Urinary bladder (tissue), 4 donors: ENCODE data around the gene SERP2. TPM values are rescaled to one million over a fixed set of nuclear protein-coding genes. Genes with fewer than 3 reads are reported as not detected.

Experiments
- DNase-seq: peaks from one replicate; pipeline ENCODE4 v3.0.0-alpha.2; 2015; ENCODE audit errors: extremely low spot score
- H3K27ac ChIP-seq: one replicate; pipeline ENCODE4 v1.5.1; 2013; ENCODE audit warnings: low read depth, mild to moderate bottlenecking, moderate library complexity
- H3K36me3 ChIP-seq: one replicate; pipeline ENCODE4 v1.6.1; 2013; ENCODE audit warnings: mild to moderate bottlenecking, moderate library complexity; ENCODE audit not compliant: insufficient read depth
- H3K4me1 ChIP-seq: one replicate; pipeline ENCODE4 v1.6.1; 2013; ENCODE audit warnings: mild to moderate bottlenecking, moderate library complexity; ENCODE audit not compliant: insufficient read depth
- H3K4me3 ChIP-seq: one replicate; pipeline ENCODE4 v1.5.1; 2013; ENCODE audit warnings: low read depth, low read length
- WGBS: extraction: QIAGEN DNeasy Blood & Tissue Kit; methylation state at CpG from one replicate; pipeline ENCODE4 v1.1.7; 2013; 5-methylcytosine and 5-hydroxymethylcytosine counted together
- polyA plus RNA-seq: library from polyadenylated mRNA; stranded (reverse); fragments of 200-250 nt; gene quantifications from one replicate; pipeline ENCODE4 v1.2.3, GENCODE V29; 2013
- total RNA-seq: library from RNA; depleted of rRNA; stranded (reverse); fragments of >200 nt; gene quantifications from one replicate; pipeline ENCODE4 v1.2.3, GENCODE V29; 2014
- donor health status: healthy with polysubstance abuse.
- donor health status: healthy.

Gene SERP2
- total and polyA plus RNA-seq, 2 donors, result 2.6 to 5.7 TPM

DNA sequence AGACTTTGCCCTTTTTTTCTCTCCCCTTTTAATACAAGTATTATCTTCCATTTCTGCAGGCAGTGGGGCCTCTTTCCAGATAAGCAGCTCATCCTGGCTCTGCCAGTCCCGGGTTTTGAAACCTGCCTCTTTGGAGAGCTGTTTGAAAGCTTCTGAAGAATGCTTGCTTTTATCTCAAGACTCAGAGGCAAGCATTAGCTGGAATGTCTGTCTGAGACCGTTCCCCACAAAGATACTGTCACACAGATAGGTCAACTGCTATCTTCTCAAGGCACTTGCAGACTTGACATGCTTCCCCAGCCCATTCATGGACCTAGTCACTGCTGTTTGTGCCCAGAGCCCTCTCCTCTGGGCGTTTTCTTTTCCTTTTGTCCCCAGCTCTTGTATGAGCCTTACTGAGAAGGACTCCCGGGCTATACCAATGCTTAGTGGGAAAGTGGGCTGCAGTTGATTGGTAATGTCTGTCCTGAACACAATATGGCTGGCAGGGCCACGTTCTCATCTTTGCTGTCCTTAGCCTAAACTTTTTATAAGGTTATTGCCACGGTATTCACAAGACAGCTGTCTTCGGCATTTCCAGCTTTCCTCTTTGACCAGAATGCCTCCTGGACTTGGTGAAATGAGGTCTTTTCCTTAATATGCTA is 13.4 kb downstream of the SERP2 start:
- Histone ChIP-seq H3K27ac (no peak overlapping the region), H3K36me3 (no peaks in the 10 kb centered on the region), H3K4me3 (no peak overlapping the region), H3K4me1 (no peaks in the 10 kb centered on the region)
- 79% methylated on average over 7 of the region's 7 CpGs for WGBS
- no peak for DNase-seq

DNA sequence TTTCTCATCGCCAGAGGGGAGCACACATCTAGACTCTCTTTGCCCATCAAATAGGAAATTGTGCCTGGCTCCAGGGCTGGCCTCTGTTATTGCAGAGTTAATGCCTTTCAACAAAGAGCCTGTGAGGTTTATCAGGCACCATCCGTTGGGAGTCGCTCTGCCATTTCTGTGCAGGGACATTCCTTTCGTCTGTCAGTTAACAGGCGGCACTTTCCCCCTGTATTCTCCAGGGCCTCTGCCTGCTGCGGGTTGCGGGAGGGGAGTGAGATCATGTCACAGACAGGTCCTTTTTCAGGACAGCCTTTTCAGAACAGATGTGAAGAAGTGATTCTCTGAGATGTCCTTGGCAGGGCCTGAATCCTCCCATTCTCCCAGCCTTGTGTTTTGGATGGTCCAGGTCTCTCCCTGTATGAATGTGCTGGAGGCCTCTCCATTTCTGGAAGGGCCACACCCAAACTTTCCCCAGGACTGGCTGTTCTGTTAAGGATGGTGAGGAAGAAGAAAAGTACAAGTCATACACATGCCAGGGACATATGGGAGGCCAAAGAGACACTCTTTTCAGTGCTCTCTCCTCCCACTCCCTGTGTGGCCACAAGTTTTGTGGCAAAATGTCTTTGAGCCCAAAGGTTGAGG is 14.9 kb downstream of the SERP2 start:
- H3K4me3 ChIP-seq, result no peak overlapping the region
- DNase-seq, result no peak
- WGBS, result 75% methylated on average over 7 of the region's 7 CpGs
- H3K27ac ChIP-seq, result no peak overlapping the region
- H3K36me3 ChIP-seq, result no peaks in the 10 kb centered on the region
- no peaks in the 10 kb centered on the region for H3K4me1 ChIP-seq

DNA sequence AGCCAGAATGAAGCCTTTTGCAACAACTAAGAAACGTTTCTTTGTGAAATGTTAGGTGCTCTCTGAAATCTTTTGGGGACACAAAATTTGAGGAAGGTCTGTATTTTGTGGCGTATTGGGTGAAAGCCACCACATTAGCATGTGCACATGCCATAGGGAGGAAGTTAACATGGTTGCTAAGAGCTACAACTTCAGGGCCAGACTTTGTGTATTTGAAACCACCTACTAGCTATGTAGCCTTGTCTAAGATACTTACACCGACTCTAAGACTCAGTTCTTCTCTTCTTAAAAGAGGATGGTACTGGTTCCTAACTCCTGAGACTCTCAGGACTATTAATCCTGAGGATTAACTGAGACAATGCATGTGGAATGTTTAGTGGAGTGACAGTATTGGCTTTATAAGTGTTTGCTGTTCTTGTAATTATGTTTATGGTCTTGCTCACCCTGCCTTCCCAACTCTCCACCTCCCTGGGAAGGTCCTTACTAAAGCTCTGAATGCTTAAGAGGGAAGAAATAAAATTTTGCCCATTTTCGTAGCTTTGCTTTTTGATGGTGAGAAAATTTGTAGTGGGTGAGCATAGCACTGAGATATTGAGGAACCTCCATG is 15.5 kb downstream of the SERP2 start:
- Histone ChIP-seq H3K4me3 (no peak overlapping the region), H3K4me1 (no peaks in the 10 kb centered on the region), H3K36me3 (no peaks in the 10 kb centered on the region), H3K27ac (no peak overlapping the region)
- 86% methylated on average over 4 of the region's 4 CpGs for WGBS
- DNase-seq, result no peak

DNA sequence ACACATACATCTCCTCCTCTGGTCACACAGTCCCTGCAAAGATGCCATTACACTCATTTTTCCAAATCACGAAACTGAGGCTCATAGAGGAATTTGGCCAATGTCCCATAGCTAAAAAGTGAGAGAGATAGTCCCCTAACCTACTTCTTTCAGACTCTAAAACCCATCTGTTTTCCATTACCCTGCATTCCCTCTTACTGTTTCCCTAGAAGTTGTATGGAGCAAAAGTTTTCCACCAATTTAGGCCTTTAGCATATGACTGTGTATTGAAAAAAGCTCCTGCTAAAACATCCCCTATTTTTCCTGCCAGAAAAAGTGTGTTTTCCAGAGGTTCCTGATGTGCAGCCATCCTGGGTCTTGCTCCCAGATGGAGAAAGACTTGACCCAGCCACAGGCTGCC is 16.3 kb downstream of the SERP2 start:
- H3K36me3 ChIP-seq, result no peaks in the 10 kb centered on the region
- H3K27ac ChIP-seq, result no peak overlapping the region
- DNase-seq, result no peak
- no peak overlapping the region for H3K4me3 ChIP-seq
- WGBS, result 94% methylated on average over 1 of the region's 1 CpG
- no peaks in the 10 kb centered on the region for H3K4me1 ChIP-seq

DNA sequence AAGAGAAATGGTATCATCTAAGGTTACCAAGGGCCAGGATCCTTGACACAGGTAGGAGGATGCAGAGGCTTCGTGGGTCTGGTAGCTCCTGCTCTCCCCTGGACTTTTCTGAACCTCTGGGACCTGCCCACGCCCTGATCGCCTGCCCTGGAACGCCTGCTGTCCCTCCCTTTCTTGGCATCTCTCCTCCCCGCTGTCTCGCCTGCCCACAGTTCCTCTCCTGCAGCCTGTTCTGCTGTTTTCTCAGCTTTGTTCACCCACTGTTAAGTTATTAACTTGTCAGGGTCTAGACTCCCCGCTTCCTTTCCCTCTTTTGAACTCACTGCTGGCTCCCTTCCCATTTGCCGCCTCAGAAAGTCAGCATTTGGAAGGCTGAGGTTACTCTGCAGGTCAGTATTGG is 19.8 kb downstream of the SERP2 start:
- Histone ChIP-seq H3K4me3 (no peak overlapping the region), H3K36me3 (no peaks in the 10 kb centered on the region), H3K27ac (no peak overlapping the region), H3K4me1 (no peaks in the 10 kb centered on the region)
- 77% methylated on average over 8 of the region's 8 CpGs for WGBS
- DNase-seq, result no peak

DNA sequence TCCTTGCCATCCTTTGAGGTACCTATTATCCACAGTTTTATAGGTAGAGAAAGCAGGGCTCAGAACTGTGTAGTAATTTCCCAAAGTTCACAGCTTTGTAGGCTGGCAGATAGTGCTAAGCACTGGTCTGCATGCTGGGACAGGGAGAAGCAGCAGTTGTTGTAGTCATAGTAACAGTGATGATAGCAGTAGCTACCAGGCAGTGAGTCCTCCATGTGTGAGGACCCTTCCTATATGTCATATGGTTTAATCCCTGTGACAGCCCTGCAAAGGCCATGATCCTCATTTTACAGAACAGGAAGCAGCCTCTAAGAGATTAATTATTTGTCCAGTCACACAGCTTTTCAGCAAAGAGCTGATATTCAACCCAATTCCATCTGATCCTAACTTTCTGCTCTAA is 21.0 kb downstream of the SERP2 start:
- no peak for DNase-seq
- H3K4me1 ChIP-seq, result no peaks in the 10 kb centered on the region
- no peak overlapping the region for H3K4me3 ChIP-seq
- H3K36me3 ChIP-seq, result no peaks in the 10 kb centered on the region
- no peak overlapping the region for H3K27ac ChIP-seq

DNA sequence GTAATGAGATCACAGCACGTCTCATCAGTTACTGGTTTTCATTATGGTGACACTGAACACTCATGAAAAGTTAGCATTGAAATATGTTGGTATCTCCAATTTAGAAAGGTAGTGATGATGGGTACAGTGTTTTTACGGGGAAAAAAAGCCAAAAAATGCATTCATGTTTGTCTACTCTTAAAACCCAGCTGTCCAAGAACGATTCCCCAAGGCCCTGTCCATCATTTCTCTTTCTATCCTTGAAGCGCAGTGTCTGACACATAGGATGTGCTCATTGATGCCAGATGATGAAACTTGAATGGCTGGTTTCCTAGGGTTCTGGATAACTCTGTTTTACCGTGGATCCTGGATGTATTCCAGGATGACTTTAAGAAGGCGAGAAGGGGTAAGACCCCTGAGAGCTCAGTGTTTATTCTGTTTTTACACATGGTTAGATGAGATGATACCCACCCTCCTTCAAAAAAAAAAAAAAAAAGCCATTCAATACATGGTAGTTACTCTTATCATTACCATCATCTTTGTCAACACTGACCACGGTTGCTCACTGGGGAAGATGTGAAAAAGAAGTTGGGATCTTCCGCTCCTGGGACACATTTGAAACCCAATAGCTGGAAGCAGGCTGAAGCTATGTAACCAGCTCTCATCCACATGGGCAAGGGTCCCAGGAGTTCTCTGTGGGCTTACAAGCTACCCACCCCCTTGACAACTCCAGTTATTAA is 22.5 kb downstream of the SERP2 start:
- no peak for DNase-seq
- Histone ChIP-seq H3K27ac (no peak overlapping the region), H3K4me3 (no peak overlapping the region), H3K4me1 (no peaks in the 10 kb centered on the region), H3K36me3 (no peaks in the 10 kb centered on the region)
- 83% methylated on average over 8 of the region's 8 CpGs for WGBS

DNA sequence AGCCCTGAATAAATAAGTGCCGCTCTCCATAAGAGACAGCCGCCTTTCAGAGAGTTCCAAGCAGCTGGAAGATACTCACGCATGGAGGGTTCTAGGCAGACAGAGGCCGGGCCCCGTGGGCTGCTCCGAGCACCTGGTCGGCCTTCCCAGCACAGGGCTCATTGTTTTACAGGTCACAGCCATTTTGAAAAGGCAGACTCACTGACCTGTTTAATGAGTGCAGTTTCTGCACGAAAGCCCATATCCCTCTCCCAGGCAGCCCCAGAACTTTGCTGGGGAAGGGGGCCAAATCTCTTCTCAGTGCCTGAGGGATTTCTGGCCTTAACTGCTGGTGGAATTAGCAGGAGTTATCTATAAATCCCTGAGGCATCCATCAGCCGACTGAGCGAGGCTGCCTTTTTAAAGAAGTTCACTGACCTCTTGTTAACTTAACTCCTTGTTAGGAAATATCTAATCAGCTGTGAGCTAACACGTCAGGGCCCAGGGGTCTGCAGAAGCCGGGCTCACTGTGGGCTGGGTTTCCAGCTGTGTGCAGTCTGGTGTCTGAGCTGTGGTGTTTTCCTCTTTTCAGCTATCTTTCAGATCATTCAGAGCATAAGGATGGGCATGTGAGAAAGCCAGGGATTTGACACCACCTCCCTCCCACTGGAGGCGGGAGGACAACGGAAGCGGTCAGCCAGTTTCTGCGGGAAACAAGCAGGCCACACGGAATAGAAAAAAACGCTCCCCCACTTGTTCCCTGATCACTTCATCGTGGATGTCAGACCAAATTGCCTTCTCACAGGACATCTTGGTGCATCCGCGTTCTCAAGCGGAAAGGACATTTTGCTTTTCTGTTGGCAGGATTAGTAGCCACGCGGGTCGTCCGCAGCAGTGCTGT is 23.3 kb downstream of the SERP2 start:
- Histone ChIP-seq H3K4me3 (no peak overlapping the region), H3K4me1 (no peaks in the 10 kb centered on the region), H3K27ac (peak overlapping the region; percentile 48), H3K36me3 (no peaks in the 10 kb centered on the region)
- no peak for DNase-seq
- WGBS, result 41% methylated on average over 26 of the region's 26 CpGs

DNA sequence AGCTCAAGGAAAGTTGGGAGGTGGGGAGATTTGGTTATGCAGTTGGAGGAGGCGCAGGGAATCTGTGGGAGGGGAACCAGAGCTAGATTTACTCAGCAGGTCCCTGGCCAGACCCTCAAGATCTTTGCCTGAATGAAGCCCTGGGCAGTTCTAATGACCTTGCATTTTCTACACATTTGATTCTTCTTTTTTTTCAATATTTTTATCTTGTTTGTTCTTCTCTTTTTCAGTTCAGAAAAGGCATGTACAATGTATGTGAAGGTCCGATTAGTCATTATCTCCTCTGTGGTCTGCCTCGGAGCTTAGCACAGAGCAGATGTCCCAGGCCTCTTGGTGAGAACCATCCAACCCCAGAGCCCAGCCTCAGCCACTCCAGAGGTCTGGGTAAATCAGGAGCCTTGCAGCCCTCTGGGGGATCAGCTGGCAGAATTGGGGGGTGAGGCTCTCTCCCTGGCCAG is 24.2 kb downstream of the SERP2 start:
- Histone ChIP-seq H3K4me1 (no peaks in the 10 kb centered on the region), H3K4me3 (no peak overlapping the region), H3K36me3 (no peaks in the 10 kb centered on the region), H3K27ac (no peak overlapping the region)
- no peak for DNase-seq
- 88% methylated on average over 3 of the region's 3 CpGs for WGBS

DNA sequence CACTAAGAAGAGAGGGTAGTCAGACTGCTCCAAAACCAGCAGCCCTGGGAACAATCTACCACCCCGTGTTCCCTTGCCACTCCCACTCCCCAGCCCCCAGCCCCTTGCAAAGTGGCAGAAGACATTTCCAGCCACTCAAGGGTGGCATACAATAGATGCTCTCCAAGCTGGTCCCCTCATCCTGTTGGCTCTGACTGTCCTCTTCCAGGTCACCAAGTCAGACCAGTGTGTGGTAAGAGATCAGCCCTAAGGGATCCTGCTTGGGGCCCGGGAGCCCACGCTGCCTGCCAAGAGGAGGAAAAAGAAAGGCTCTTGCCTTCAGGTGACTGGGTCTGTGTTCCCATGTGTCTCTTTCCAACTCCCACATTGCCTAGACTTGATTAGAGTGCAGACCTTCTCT is 25.0 kb downstream of the SERP2 start:
- Histone ChIP-seq H3K27ac (no peak overlapping the region), H3K36me3 (no peaks in the 10 kb centered on the region), H3K4me3 (no peak overlapping the region), H3K4me1 (no peaks in the 10 kb centered on the region)
- 84% methylated on average over 3 of the region's 3 CpGs for WGBS
- no peak for DNase-seq

DNA sequence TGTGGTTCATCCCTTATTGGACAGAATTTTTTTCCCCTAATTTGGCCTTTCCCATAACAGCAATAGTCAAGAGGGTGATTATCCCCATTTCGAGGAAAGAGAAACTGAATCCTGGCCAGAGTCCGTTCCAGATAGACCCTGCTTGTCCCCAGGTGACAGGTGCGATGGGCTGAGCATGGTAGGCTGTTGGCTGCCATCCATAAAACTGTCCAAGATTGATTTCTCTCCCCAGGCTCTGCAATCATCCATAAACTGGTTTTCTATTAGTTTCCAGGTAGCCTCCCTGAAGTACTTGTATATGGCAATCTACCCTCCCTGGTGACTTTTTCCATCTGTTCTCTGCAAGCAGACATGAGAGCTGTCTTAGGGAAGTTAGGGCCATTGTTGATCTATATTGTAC is 25.4 kb downstream of the SERP2 start:
- Histone ChIP-seq H3K27ac (no peak overlapping the region), H3K4me1 (peaks cover under 1% of the 10 kb centered on the region), H3K36me3 (no peaks in the 10 kb centered on the region), H3K4me3 (no peak overlapping the region)
- WGBS, result 94% methylated on average over 3 of the region's 3 CpGs
- DNase-seq, result no peak

DNA sequence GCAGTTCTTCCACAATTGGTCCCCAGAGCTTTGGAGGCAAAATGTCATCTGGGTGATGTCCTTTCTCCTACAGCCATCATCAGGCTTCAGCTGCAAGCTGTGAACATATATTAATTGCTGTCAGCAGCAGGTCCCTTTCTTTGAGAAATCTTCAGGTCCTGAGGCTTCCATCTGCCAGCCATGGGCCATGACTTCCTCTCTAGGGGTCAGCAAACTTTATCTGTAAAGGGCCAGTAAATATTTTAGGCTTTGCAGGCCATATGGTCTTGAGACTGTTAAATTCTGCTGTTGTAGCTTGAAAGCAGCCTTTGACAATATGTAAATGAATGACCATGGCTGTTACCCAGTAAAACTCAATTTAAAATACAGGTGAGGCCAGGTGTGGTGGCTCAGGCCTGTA is 27.1 kb downstream of the SERP2 start:
- Histone ChIP-seq H3K4me1 (peaks cover 1% of the 10 kb centered on the region), H3K36me3 (no peaks in the 10 kb centered on the region), H3K27ac (no peak overlapping the region), H3K4me3 (no peak overlapping the region)
- DNase-seq, result no peak

DNA sequence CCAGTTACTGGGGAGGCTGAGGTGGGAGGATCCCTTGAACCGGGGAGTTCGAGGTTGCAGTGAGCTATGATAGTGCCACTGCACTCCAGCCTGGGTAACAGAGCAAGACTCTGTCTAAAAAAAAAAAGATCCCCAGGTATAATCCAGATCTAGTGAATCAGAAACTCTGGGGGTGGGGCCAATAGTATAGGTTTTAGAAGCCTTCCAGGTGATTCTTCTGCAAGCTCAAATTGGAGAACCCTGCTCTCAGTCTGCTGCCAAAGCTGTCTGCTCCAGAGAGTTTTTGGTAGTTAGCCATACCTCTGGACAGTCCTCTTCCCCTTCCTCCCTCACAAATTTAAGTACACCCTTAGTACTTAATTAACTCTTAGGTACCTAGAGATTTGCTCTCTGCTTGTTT is 28.0 kb downstream of the SERP2 start:
- H3K36me3 ChIP-seq, result no peaks in the 10 kb centered on the region
- peaks cover 1% of the 10 kb centered on the region for H3K4me1 ChIP-seq
- DNase-seq, result no peak
- H3K27ac ChIP-seq, result no peak overlapping the region
- H3K4me3 ChIP-seq, result no peak overlapping the region
- 51% methylated on average over 2 of the region's 2 CpGs for WGBS
